HG03565 (cell line): ENCODE data around the gene CAMKV.
"Not testable (repeated sequence)": the region's sequence is repeated elsewhere in the genome, so short reads cannot be mapped to it uniquely, and the experiment has no call there.

ENCODE experiments used
- ATAC-seq: cut with Tn5 transposase; IDR thresholded peaks from one replicate; pipeline ENCODE4 v1.9.1; 2021; ENCODE audit warnings: mild to moderate bottlenecking, moderate library complexity; ENCODE audit not compliant: unreplicated experiment

CAMKV gene, protein sequence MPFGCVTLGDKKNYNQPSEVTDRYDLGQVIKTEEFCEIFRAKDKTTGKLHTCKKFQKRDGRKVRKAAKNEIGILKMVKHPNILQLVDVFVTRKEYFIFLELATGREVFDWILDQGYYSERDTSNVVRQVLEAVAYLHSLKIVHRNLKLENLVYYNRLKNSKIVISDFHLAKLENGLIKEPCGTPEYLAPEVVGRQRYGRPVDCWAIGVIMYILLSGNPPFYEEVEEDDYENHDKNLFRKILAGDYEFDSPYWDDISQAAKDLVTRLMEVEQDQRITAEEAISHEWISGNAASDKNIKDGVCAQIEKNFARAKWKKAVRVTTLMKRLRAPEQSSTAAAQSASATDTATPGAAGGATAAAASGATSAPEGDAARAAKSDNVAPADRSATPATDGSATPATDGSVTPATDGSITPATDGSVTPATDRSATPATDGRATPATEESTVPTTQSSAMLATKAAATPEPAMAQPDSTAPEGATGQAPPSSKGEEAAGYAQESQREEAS

DNA sequence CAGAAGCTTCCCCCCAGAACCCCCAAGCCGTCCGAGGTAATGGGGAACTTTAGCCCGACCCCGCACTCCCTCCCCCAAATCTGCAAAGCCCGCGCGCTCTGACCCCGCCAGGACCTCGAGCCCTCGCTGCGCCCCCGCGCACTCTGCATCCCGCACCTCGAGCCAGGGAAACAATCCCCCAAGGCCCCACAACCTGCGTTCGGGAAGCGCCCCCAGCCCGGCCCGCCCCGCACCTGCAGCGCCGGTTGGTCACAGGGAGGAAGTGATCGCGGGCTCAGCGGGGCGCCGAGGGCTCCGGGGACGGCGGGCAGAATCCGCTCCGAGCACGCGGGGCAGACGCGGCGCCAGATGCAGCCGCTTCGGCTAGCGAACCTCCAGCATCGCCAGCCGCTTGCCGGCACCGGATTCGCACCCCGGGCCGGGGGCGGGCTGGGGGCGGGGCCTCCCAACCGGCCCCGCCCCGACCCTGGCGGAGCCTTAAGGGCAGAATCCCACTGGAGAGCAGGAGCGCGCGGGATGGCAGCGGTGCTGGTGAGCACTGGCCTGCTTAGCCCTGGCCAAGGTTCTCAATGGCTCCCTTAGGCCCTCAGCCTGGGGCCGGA lies at the start of gene CAMKV:
Gene CAMKV (minus strand): TSS at position 382 of the 602 bp plus-strand sequence. CDS start 7,518 bp downstream, outside the sequence.
- no peak for ATAC-seq

DNA sequence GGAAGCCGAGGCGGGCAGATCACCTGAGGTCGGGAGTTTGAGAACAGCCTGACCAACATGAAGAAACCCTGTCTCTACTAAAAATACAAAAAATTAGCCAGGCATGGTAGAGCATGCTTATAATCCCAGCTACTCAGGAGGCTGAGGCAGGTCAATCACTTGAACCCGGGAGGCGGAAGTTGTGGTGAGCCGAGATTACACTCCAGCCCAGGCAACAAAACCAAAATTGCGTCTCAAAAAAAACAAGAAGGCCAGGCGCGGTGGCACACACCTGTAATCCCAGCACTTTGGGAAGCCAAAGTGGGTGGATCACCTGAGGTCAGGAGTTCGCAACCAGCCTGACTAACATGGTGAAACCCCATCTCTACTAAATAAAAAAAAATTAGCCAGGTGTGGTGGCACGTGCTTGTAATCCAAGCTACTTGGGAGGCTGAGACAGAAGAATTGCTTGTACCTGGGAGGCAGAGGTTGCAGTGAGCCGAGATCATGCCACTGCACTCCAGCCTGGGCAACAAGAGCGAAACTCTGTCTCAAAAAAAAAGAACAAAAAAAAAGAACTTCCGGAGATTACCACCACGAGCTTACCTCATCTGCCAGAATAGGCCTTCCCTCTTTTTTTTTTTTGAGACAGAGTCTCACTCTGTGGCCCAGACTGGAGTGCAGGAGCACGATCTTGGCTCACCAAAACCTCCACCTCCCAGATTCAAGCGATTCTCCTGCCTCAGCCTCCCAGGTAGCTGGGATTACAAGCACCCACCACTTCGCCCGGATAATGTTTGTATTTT lies 48.3 kb upstream of the CAMKV start:
- ATAC-seq, result not testable (repeated sequence)

DNA sequence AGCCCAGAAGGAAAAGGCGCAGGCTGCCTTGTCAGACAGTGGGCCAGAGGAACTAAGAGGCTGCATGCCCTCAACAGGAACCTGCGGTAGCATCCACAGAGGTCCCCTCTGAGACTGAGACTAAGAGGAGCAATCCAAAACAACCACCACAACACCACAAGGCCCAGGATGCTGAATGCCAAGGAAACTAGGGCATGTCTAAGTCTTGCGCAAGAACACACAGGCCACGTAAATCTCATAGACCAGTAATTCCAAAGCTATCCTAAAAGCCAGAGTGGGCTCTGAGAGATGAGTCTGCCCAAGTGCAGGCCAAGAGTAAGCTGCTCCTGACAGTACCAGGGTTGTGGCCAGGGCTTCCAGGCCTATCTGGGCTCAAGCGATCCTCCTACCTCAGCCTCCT lies 47.0 kb upstream of the CAMKV start:
- ATAC-seq, result no peak

DNA sequence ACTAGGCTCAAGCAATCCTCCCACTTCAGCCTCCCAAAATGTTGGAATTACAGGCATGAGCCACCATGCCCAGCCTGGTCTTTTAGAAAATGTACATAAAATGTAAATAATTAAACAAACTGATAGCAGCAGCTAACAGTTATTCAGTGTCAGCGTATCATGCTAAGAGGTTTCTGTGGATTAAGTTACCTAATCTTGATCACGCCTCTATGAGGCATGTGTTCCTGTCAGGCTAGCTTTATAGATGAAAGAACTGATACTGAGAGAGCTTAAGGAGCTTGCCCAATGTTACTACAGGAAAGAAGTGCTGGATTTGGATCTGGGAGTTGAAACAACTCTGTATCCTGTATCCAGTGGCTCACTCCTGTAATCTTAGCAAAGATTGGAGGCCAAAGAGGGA lies 45.2 kb upstream of the CAMKV start:
- ATAC-seq, result no peak

DNA sequence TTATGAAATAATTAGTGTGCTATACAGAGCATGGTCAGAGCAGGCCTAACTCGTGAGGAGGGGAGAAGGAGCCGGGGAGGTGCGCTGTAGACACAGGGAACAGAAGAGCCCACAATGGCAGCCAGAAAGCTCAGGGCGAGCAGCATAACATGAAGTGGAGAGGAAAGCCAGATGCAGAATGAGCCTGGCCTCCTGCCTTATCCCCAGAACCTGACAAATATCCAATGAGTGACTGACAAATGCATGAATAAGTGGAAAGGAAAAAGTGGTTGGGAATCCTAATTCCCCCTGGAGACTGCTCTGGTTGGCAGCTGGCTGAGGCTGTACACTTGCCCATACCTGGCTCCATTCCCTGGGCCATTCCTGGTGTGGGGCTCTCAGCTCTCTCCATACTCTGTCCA lies 43.2 kb upstream of the CAMKV start:
- no peak for ATAC-seq

DNA sequence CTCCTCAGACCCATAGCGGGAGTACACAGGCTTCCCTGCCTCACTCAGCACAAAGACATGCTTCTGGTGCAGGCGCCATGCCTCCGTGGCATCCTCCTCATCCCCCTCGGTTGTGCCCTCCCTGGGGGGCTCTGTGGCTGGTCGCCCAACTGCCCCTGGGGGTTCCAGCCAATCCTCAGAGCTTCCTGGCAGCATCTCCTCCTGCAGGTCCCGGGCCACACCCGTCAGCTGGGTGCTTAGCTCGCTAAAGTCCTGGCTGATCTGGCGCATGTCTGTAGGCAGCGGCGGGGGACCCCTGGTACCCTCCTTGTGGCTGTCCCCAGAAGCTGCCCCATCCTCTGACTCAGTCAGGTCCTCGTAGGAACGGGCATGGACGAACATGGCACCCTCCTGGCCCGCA lies 41.9 kb upstream of the CAMKV start:
- ATAC-seq, result no peak

DNA sequence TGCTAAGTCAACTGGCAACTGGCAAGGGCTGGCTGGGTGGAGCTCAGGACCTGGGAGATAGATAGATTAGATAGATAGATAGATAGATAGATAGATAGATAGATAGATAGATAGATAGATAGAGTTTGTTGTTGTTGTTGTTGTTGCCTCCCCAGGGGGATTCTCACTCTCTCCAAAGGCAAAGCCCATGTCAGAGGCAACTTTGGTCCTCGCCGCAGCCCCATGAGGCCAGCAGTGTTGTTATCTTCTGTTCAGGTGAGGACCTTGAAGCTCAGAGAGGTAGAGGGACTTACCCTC lies 41.4 kb upstream of the CAMKV start:
- ATAC-seq, result no peak

DNA sequence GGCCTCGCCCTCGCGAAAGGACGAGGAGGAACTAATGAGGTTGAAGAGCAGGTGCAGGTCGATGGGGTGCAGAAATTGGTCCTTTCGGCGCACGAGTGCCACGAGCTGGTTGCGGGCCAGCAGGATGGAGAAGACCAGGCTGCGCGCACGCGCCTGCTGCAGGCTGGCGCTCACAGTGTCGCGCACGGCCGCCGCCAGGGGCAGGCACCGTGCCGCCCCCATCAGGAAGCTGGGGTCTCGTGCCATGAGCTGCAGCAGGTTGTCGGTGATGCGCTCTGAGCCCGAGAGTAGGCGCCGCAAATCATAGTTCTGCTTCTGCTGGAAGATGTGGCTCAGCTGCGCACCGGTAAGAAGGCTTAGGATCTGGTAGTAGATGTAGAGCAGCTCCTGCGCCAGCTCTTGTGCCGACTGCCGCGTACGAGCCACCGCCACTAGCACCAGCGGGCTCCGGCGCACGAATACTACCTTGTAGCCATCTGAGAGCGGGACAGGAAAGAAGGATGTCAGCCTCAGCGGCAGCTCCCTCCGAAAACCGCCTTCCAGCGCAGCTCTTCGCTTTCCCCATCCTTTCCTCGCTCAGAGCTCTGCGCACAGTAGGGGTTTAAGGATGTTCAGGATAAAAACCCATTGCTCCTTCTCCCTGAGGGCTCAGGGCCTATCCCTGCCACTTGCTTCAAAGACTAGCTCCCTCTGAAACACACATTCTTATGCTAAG lies 40.9 kb upstream of the CAMKV start:
- ATAC-seq, result no peak

DNA sequence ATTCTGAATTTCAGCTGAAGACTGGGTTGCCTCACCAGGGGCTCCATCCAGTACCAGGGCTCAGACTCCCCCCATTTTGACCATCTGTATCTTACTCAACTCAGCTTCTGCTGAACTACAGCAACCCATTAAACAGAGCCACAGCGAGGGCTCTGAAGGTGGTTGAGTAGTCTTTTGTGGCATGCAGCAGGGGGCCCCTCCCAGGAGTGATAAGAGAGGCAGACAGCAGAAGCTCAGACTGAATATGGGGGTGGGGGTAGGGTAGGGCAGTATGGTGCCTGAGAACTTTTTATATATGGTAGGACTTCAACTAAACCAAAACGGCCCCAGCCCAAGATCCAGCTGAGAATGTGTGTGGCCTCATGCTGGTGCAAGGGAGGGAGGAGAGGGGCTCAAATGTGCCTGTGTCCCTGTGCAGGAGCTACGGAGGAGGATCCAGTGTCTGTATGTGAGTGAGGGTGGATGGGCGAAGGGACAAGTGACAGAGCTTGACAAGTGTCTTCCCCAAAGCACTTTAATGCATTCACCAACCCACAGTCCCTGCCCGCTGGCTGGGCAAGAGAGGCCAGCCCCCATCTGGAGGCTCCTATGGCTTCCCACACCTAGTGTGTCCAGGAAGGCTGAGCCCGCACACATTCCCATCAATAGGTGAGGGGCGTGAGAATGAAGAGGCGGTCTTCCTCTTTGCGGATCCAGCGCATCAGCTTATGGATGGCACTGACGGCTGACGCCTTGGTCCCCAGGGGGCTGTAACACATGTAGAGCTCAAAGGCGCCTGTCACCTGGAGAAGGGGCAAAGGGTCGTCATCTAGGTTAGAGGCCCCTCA lies 38.9 kb upstream of the CAMKV start:
- no peak for ATAC-seq

DNA sequence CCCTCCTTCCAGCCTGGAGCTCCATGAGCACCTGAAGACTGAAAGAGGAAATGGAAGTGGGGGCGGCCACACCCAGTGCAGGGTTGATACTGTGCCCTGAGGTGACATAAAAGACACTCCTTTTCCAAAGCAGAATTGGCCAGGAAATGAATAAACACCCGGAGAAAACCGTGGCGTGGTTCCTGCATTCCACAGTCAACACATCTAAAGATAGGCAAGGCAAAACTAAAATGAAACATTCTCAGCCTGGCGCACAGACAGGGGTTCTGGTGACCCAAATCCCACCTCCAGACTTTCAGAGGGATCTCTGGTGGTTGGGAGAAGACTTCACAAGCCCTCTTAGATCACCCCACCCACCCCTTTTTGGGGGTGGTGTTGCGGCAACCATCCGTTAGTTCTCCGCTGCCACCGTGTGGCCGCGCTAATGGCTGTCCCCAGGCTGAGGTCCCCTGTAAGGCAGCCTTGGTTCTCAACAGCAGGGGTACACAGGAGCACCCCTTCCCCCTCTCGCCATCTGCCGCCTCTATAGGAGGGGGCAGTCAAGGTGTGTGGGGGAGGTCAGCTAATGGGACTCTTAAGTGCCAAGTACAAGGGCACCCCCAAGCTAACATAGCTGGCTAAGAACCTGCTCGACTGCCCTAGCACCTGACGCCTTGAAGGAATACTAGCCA lies 36.5 kb upstream of the CAMKV start:
- ATAC-seq, result no peak

DNA sequence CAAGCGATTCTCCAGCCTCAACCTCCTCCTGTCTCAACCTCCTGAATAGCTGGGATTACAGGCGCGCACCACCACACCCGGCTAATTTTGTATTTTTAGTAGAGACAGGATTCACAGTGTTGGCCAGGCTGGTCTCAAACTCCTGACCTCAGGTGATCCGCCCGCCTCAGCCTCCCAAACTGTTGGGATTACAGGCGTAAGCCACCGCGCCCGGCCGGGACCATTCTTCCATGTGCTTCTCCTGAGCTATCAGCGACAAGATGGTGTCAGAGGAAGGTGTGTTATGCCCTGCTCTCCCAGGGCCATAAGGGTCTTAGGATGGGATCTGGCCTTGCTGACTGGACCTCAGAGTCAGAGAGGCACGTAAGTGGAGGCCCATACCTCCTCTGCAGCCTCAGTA lies 34.7 kb upstream of the CAMKV start:
- not testable (repeated sequence) for ATAC-seq

DNA sequence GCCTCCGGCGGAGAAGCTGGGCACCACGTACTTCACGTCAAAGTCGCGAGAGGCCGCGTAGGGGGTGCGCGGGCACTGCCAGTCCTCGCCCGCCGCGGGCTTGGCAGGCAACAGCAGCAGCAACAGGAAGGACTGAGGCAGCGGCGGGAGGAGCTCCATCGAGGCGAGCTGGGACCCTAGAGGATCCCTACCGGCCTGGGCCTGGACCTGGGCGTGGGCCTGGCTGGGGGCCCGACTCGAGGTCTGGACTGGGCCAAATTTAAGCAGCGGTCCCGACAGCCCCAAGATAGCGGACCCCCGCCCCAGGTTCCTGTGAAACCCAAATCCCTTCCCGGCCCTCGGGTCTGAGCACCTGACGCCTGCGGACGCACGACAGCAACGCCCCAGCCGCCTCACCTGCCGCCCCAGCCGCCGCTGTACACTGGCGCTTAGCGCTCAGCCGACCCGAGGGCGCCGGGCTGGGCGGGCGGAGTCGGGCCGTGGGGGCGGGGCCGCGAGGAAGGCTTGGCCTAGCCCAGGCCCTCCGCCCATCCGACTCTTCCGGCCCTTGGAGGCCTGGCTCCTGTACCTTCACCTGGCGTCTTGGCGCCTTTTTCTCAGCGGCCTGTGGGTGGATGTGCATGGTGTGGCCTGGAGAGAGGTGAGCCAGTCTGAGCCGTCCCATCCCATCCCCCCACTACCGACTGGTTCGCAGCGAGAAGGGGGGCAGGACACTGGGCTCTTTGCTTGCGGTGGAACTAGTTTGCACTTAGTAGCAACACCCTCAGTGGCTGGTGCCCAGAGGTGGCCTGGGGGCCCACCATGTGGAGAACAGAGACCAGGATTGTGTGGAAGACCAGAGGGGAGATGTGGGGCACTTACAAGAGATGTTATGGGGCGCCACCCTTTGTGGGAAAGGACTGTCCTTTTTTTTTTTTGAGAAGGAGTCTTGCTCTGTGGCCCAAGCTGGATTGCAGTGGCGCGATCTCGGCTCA lies 34.0 kb upstream of the CAMKV start, which contains the start of gene MST1R:
Gene MST1R (minus strand): TSS at position 423 of the 974 bp plus-strand sequence. CDS start 264 bp downstream, at position 159.
- no peak for ATAC-seq

DNA sequence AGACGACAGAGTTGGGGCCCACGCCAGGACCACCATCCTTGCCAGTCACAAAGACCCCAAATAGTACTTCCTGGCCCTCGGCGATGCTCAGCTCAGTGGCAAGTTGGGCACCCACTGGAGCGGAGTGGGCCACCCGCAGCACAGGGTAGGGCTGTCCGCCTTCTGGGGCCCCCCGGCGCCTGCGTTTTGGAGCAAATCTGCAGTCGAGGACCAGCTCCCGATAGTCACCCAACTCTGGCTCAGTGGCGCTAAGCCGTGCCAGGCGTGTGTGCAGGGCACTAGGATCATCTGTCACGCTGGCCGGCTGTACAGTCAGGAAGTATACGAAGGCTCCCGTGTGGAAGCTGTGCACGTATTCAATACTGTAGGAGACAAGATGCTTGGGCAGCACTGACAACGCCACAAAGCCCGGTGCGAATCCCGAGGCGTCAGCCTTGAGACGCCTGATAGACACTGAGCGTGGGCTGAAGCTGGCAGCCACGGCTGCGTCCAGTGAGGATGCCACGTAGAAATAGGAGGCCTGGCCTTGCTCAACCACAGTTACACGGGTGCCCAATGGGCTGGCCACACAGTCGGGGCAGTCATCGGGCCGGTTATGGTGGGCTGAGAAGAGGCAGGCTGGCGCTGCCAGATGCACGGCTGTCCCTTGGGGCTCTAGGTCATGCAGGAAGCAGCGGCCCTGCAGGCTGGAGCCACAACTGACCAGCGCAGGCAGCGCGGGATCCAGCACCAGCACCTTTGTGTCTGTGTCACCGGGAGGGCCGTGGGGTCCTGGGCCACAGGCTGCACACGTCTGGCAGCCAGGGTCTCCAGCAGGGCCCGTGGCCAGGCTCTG lies 33.0 kb upstream of the CAMKV start:
- ATAC-seq, result no peak

DNA sequence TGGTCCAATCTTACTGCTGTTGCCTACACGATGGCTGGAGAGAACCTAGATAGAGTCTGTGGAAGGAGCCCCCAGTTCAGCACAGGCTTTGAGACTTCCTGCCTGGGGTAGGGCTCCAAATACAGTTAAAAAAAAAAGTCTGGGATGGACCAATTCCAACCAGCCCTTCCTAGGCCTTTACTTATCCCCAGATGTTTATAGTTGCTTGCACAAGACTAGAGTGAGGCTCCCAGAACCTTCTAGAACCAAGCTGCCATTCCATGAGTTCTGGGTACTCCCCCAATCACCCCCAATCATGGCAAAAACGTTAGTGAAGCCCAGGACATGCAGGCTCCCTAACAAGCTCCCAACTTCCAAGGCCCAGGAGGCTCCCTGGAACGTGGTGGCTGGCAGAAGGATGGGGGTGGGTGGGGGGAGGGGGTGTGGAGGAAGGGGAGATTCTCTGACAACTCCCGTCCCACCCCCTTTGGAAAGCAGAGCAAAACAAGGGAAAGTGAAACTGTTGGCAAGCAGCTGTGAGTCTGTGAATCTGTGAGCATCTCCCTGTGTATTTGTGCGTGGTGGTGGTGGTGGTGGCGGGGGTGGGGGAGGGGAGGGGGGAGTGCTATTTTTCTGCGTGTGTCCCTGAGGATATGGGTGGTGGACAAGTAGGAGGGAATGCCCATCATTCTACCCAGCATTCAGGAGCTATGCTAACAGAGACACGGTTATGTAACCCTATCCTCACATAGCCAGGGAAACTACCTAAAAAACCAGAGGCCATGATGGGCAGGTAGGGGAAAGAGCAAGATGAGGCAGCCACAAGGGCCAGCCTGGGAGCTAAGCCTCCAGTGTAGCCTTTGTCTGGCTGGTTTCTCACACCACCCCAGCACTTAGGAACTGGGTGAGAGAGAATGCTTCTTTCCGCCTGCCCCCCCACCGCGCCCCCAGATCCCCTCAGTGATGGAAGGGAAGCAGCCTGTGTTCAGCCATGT lies 31.9 kb upstream of the CAMKV start:
- no peak for ATAC-seq

DNA sequence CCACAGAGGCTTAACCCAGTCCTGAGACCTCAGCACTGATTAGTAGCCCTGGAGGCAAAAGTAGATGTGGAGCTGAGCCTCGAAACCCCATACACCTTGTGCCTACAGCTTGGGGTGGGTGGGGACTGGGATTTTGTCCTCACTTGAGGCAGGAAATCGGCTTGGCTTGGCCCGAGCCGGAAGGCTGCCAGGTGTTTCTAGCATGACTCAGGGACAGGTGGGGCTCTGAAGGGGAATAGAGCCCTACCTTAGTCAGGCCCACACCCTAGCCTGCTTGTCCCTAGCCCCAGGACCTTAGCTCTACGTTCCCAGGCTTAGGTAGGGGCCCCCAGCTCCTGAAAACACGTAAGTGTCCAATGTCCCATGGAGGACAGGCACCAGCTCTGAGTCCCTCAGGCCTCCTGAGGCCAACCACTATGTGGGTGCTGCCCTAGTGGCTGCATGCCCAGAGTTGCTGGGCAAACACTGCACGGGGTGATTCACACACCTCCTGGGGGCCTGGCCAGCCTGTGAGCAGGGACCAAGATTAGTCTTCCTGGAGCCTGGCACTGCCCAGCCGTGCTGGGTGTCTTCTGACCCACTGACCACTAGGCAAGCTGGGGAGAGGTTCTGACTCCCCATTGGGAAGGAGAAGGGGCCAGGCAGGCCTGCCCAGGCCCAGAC lies 30.9 kb upstream of the CAMKV start:
- ATAC-seq, result no peak

DNA sequence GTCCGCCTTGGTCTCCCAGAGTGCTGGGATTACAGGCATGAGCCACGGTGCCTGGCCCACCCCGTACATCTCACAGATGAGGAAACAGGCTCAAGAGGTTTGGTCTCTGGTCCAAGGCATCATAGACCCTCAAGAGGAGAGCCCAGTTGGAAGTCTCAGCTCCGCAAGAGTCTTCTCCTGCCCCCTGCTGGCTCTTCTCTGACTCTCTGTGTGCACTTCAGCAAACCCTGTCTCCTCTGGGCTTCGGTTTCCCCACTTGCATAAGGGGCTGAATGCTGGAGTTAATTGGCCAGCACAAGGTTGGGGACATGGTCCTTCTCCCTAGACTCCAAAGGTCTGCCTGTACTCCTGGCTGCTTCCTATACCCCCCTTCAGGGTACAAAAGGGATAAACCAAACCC lies 30.1 kb upstream of the CAMKV start:
- no peak for ATAC-seq
